ENCODE results near the gene PEAR1.

DNA sequence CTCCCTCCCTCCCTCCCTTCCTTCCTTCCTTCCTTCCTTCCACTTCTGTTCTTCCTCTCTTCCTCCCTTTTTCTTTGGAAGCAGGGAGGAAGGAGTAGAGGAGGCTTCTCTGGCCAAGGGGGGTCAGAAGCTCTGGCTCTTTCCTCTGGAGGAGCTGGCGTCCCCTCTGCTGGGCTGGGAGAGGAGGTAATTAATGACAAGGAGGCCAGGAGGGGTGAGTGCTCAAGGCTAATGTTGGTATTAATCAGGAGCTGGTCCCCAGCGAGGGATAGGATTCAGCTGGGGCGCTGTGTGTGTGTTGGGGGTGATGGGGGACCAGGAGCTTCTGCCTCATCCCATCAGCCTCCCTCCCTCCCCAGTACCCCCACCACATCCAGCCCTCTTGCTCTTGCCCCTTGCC, 6.2 kb upstream of the PEAR1 start:
- TF ChIP-seq, protein P1, sequence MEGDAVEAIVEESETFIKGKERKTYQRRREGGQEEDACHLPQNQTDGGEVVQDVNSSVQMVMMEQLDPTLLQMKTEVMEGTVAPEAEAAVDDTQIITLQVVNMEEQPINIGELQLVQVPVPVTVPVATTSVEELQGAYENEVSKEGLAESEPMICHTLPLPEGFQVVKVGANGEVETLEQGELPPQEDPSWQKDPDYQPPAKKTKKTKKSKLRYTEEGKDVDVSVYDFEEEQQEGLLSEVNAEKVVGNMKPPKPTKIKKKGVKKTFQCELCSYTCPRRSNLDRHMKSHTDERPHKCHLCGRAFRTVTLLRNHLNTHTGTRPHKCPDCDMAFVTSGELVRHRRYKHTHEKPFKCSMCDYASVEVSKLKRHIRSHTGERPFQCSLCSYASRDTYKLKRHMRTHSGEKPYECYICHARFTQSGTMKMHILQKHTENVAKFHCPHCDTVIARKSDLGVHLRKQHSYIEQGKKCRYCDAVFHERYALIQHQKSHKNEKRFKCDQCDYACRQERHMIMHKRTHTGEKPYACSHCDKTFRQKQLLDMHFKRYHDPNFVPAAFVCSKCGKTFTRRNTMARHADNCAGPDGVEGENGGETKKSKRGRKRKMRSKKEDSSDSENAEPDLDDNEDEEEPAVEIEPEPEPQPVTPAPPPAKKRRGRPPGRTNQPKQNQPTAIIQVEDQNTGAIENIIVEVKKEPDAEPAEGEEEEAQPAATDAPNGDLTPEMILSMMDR (IDR thresholded peaks at IDR 0.05), result no peak
- no peak for TF ChIP-seq POLR2A (IDR thresholded peaks at IDR 0.05)

Data from Peyer's patch (tissue), 4 donors.